ENCODE data around the gene NTN1. TPM values are rescaled to one million over a fixed set of nuclear protein-coding genes. Genes with fewer than 3 reads are reported as not detected.

NTN1 gene
- total RNA-seq, 4 donors from 2014 or later, result 9.8 to 33.6 (median 17.6) TPM

DNA sequence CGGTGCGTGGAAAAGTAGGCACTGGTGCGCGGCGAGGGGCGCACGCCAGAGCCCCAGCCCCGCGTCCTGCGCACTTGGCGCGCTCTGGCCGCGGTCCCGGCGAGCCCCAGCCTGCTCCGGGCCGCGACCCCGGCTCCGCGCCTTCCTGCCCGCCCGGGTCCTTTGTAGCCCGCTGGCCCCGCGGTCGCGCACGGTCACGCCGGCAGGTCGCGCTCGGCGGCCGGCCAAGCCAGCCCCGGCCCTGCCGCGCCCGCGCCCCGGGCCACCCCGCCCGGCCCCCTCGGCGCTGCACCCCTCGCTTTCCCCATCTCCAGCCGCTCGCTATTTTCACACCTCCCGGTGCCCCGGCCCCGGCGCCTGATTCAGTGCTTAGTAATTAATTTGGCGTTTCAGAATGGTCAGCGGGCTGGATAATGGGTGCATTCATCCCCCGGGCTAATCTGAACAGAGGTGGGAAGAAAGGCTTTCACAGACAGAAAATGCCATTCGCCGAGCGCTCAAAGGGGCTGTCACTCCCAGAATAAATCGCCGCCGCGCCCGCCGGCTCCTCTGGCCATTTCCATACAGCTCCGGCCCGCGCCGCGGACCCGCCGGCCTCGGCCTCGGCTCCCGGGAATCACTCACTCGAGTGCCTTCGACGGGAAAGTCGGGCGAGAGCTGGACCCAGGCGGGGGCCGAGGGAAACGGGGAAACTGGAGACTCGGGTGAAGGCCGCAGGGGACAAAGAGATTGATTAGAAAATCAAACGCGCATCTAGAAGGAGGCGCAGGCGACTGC, 17.8 kb upstream of the NTN1 start:
- peaks cover 6 to 27% (median 16%) of the 10 kb centered on the region in 3 donors for H3K4me1 ChIP-seq
- H3K9me3 ChIP-seq, result no peaks in the 10 kb centered on the region
- DNase-seq, result no peak
- 3 to 22% methylated on average over 4 to 13 of the region's 90 CpGs for WGBS, 2 donors
- H3K4me3 ChIP-seq, result peak overlapping the region; percentile 46 to 76 (median 62)
- peak overlapping the region; percentile 17 to 55 (median 29) for H3K27ac ChIP-seq
- peaks cover 0 to 63% (median 11%) of the 10 kb centered on the region in 4 donors for H3K27me3 ChIP-seq
- TF ChIP-seq, protein P1, sequence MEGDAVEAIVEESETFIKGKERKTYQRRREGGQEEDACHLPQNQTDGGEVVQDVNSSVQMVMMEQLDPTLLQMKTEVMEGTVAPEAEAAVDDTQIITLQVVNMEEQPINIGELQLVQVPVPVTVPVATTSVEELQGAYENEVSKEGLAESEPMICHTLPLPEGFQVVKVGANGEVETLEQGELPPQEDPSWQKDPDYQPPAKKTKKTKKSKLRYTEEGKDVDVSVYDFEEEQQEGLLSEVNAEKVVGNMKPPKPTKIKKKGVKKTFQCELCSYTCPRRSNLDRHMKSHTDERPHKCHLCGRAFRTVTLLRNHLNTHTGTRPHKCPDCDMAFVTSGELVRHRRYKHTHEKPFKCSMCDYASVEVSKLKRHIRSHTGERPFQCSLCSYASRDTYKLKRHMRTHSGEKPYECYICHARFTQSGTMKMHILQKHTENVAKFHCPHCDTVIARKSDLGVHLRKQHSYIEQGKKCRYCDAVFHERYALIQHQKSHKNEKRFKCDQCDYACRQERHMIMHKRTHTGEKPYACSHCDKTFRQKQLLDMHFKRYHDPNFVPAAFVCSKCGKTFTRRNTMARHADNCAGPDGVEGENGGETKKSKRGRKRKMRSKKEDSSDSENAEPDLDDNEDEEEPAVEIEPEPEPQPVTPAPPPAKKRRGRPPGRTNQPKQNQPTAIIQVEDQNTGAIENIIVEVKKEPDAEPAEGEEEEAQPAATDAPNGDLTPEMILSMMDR (IDR thresholded peaks at IDR 0.05), result no peak
- no peak for TF ChIP-seq POLR2A (IDR thresholded peaks at IDR 0.05)
- H3K36me3 ChIP-seq, result no peaks in the 10 kb centered on the region
- intact Hi-C loops (cut with DNase I), result no loop called here

DNA sequence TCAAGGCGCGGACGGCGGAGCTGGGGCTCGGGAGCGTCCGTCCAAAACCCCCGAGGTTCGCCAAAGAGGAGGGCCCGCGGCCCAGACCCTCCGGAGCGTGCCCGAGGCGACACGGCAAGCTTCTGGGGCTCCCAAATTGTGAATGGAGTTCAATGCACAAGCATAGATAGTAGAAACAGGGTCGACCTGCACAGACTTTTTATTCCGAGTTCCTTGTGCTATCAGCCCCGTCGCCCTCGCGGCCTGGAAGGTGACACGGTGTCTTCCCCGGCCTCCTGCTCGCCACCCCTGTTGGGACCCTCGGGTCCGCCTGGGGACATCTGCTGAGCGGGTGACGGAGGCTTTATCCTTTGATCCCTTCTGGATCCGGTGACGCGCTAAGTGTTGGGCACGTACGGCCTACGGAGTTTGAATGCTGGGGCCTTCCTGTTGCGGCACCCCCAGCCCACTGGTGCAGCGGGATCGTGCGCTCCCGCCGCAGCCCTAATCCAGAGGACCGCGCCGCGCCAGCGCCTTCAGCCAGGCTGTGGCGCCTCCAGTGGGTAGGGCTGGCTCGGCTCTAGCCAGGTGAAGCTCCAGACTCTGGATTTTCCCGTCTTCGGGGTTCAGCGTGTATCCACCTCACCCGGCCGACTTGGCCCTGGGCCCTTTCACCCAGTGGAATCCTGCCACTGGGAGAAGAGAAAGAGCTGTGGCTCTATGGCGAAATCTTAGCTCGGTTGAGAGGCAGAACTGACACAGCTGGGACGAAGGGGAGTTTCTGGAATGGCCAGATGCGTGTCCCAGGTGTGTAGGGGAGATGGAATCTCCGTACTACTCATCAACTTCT, 17.0 kb upstream of the NTN1 start:
- H3K9me3 ChIP-seq, result no peaks in the 10 kb centered on the region
- peaks cover 0 to 70% (median 11%) of the 10 kb centered on the region in 4 donors for H3K27me3 ChIP-seq
- TF ChIP-seq POLR2A (IDR thresholded peaks at IDR 0.05), result no peak
- TF ChIP-seq, protein P1 (IDR thresholded peaks at IDR 0.05), result no peak
- H3K4me3 ChIP-seq, result peak overlapping the region in 3 of 4 donors; percentile 46 to 76 (median 66)
- peak overlapping the region in 2 of 4 donors; percentile 17 to 55 for H3K27ac ChIP-seq
- intact Hi-C loops (cut with DNase I), result no loop called here
- no peaks in the 10 kb centered on the region for H3K36me3 ChIP-seq
- WGBS, 2 donors, result 45 to 47% methylated on average over 19 to 33 of the region's 58 CpGs
- no peak for DNase-seq
- H3K4me1 ChIP-seq, result peaks cover 6 to 27% (median 16%) of the 10 kb centered on the region in 3 donors

DNA sequence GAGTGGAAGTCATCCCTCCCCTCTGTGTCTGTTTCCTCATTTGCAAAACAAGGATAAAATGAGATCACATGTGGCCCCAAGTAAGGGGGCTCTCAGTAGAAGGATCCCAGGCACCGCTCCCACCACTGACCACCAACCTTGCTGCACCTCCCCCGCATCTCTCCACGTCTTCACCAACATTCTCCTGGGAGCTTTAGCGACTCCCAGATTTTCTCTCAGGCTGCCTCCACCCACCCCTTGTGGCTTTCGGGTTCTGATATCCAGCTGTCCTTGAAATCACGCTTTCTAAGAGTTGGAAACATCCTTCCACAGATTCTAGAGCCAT, 16.4 kb upstream of the NTN1 start:
- peaks cover 6 to 27% (median 16%) of the 10 kb centered on the region in 3 donors for H3K4me1 ChIP-seq
- TF ChIP-seq POLR2A (IDR thresholded peaks at IDR 0.05), result no peak
- TF ChIP-seq, protein P1 (IDR thresholded peaks at IDR 0.05), result no peak
- peaks cover 0 to 75% (median 11%) of the 10 kb centered on the region in 4 donors for H3K27me3 ChIP-seq
- 69 to 86% methylated on average over 4 to 6 of the region's 6 CpGs for WGBS, 2 donors
- no peaks in the 10 kb centered on the region for H3K36me3 ChIP-seq
- no peak overlapping the region for H3K4me3 ChIP-seq
- DNase-seq, result no peak
- no peaks in the 10 kb centered on the region for H3K9me3 ChIP-seq
- intact Hi-C loops (cut with DNase I), result no loop called here
- no peak overlapping the region for H3K27ac ChIP-seq

DNA sequence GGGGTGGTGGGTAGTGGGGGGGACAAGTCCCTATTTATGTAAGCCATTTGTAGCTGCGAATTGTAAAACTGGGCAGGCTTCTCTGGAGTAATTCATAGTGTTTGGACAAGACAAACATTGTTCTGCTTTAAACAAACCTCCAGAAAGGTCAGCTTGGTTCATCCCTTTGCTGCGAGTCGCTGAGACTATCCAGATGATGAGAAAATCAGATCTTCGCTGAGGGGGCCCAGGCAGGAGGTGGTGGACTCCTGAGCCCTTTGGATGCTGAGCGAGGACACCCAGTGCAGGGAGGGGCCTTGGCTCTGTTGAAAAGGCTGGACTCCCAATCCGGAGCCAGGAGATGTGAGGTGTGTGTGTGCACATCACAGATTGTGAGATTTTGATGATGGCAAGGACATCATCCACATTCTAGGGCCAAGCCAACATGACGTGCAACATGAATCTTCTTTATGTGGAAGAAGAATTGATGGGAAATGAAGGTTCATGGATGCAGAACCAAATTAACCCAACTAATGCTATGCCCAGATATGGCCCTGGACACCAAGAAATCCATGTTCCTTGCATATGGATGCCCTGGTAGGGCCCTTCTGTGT, 15.0 kb upstream of the NTN1 start:
- Histone ChIP-seq H3K27me3 (peaks cover 0 to 76% (median 11%) of the 10 kb centered on the region in 4 donors), H3K36me3 (no peaks in the 10 kb centered on the region), H3K4me3 (no peak overlapping the region), H3K9me3 (no peaks in the 10 kb centered on the region), H3K27ac (no peak overlapping the region), H3K4me1 (peaks cover 6 to 27% (median 16%) of the 10 kb centered on the region in 3 donors)
- DNase-seq, result no peak
- intact Hi-C loops (cut with DNase I), result no loop called here
- 87 to 90% methylated on average over 7 of the region's 7 CpGs for WGBS, 2 donors
- TF ChIP-seq, protein P1 (IDR thresholded peaks at IDR 0.05), result no peak
- no peak for TF ChIP-seq POLR2A (IDR thresholded peaks at IDR 0.05)
